HFFc6 (cell line): ENCODE measurements around the gene SYCE3. TPM values are rescaled to one million over a fixed set of nuclear protein-coding genes. Genes with fewer than 3 reads are reported as not detected.
"Not testable (repeated sequence)": the region's sequence is repeated elsewhere in the genome, so short reads cannot be mapped to it uniquely, and the experiment has no call there.

ENCODE experiments used
- DNase-seq: peaks from one replicate; pipeline ENCODE4 v3.0.0-alpha.2; 2018
- H3K27ac Mint-ChIP-seq: 2 replicates; pipeline ENCODE4 v1.8.0; 2020; ENCODE audit warnings: mild to moderate bottlenecking, mixed read lengths
- H3K27me3 Mint-ChIP-seq: 2 replicates; pipeline ENCODE4 v1.8.0; 2021; ENCODE audit warnings: mild to moderate bottlenecking, moderate library complexity, mixed read lengths; ENCODE audit not compliant: insufficient read depth
- H3K36me3 Mint-ChIP-seq: 2 replicates; pipeline ENCODE4 v1.8.0; 2021; ENCODE audit warnings: low read depth, mixed read lengths
- H3K4me1 Mint-ChIP-seq: 2 replicates; pipeline ENCODE4 v1.8.0; 2020; ENCODE audit warnings: low read depth, mixed read lengths
- H3K4me3 Mint-ChIP-seq: 2 replicates; pipeline ENCODE4 v1.8.0; 2020; ENCODE audit warnings: mild to moderate bottlenecking, moderate library complexity, mixed read lengths
- H3K9me3 Mint-ChIP-seq: 2 replicates; pipeline ENCODE4 v1.8.0; 2020; ENCODE audit warnings: mild to moderate bottlenecking, mixed read lengths
- total RNA-seq, 6 experiments: library from RNA; stranded (reverse); fragmentation: NEBNext Ultra II Directional; extraction: Animal tissue kit (Norgen Biotek cat#: 25700); gene quantifications; 2 replicates in 1 of 6; 3 replicates in 5 of 6; pipeline ENCODE4 v1.2.3, GENCODE V29; 2021
- TF ChIP-seq, protein P1 (sequence below): fragments of 200-600 bp; sonication (generic); IDR thresholded peaks from 2 replicates; pipeline ENCODE4 v1.5.0; 2021; ENCODE audit warnings: antibody characterized with exemption, mild to moderate bottlenecking

SYCE3 gene
- total RNA-seq, 6 experiments from 2014 or later = not detected

DNA sequence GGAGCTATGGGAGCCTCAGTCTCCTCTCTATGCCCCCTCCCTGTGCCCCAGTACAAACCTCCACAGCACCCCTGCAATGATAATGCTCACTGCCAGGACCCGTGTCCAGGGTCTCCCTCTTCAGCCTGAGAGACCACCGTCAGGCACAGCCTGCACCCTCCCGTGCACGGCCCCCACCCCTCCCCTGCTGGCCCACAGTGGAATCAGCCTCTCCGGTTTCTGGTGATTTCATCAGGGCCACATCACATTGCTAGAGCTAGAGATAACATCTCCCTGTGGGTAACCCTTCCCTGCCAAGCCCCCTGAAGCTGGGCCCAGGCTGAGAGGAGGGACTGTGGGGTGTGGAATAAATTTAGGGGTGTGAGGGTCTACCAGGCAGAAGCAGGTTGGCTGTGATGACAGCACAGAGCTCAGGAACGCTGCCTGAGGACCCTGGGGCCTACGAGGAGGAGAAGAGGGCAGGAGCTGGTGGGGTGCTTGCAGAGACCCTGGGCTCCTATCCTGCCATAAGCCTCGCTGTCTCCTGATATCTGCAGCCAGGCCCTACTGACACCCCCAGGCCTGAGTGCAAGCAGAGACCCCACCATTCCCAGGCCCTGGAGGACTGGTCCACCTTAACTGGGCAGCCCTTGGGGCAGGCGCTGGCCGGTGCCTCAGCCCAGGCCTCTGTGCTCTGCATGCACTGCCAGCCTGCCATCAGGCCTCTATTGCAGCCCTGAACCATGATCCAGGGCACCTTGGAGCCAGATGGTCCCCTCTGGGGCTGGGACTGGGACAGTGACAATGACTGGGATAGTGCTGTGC lies 17.0 kb downstream of the SYCE3 start, which contains the start of gene KLHDC7B:
Gene KLHDC7B (plus strand): TSS at position 378 of the 804 bp plus-strand sequence. CDS start 345 bp downstream, at position 723.
- Mint-ChIP-seq H3K9me3 (no peaks in the 10 kb centered on the region), H3K36me3 (no peaks in the 10 kb centered on the region), H3K27ac (no peak within 1 kb of the TSS), H3K4me1 (peaks cover 20% of the 10 kb centered on the region), H3K4me3 (no peak within 1 kb of the TSS), H3K27me3 (peaks cover 36% of the 10 kb centered on the region)
- no peak for DNase-seq
- TF ChIP-seq, protein P1, sequence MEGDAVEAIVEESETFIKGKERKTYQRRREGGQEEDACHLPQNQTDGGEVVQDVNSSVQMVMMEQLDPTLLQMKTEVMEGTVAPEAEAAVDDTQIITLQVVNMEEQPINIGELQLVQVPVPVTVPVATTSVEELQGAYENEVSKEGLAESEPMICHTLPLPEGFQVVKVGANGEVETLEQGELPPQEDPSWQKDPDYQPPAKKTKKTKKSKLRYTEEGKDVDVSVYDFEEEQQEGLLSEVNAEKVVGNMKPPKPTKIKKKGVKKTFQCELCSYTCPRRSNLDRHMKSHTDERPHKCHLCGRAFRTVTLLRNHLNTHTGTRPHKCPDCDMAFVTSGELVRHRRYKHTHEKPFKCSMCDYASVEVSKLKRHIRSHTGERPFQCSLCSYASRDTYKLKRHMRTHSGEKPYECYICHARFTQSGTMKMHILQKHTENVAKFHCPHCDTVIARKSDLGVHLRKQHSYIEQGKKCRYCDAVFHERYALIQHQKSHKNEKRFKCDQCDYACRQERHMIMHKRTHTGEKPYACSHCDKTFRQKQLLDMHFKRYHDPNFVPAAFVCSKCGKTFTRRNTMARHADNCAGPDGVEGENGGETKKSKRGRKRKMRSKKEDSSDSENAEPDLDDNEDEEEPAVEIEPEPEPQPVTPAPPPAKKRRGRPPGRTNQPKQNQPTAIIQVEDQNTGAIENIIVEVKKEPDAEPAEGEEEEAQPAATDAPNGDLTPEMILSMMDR = peak; percentile 29; the same call in 1 of the 2 replicates

DNA sequence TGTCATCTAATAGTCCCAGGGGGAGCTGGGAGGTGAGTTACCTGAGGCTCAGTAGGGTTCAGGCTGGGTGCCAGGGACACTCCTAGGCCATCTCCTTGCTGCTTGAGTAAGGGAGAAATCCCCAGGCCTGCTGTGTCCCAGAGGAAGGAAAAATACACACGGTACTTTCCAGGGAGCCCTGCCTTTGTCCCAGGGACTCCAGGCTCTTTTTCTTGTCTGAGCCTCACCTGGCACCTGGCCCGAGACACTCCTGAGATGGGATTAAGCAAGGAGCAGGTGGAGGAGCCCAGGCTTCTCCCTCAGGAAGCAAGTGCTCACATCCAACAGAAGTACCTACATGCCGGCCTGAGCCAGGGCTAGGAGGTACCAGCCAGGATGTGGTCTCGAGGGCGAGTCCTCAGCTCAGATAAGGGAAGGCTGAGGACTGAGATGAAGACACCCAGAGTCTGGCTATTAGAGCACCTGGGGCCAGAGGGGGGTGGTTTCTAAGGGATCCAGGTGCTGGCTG lies 17.9 kb downstream of the SYCE3 start:
- H3K4me1 Mint-ChIP-seq = peaks cover 29% of the 10 kb centered on the region
- no peaks in the 10 kb centered on the region for H3K36me3 Mint-ChIP-seq
- H3K27me3 Mint-ChIP-seq = peaks cover 29% of the 10 kb centered on the region
- no peaks in the 10 kb centered on the region for H3K9me3 Mint-ChIP-seq
- H3K4me3 Mint-ChIP-seq = no peak overlapping the region
- TF ChIP-seq, protein P1 = no peak
- no peak for DNase-seq
- no peak overlapping the region; the same call in 1 of the 2 replicates for H3K27ac Mint-ChIP-seq

DNA sequence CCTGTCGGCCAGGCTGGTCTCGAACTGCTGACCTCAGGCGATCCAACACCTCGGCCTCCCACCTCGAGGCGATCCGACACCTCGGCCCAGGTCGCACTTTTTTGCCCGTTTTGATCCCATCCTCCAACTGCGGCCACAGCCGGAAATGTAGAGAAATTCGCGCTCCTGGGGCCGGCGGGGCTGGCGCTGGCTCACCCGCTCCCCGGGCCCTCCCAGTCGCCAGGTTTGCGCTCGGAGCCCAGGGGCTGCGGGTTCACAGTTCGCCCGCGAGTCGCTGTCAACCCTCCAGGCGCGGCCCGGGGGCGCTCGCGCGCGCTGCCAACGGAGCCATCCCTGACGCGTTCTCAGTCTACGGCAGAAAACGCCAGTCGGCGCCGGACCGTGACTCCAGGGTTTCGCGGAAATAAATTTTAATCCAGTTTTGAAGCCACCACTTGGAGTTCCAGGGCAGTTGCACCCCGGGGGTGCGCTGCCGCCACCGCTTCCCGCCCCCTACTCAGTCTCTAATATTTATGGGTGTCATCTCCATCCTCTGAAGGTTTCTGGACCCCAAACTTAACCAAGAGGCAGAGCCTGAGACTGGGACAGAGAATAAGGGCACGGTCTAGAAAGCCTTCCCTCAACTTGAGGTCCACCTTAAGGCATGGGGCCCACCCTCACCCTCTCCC lies 18.5 kb downstream of the SYCE3 start:
- TF ChIP-seq, protein P1 = peak; percentile 66
- H3K27me3 Mint-ChIP-seq = peaks cover 24% of the 10 kb centered on the region
- DNase-seq = peak; percentile 55
- H3K9me3 Mint-ChIP-seq = no peaks in the 10 kb centered on the region
- peaks cover 35% of the 10 kb centered on the region for H3K4me1 Mint-ChIP-seq
- no peak overlapping the region for H3K4me3 Mint-ChIP-seq
- no peak overlapping the region; the same call in 1 of the 2 replicates for H3K27ac Mint-ChIP-seq
- no peaks in the 10 kb centered on the region for H3K36me3 Mint-ChIP-seq

DNA sequence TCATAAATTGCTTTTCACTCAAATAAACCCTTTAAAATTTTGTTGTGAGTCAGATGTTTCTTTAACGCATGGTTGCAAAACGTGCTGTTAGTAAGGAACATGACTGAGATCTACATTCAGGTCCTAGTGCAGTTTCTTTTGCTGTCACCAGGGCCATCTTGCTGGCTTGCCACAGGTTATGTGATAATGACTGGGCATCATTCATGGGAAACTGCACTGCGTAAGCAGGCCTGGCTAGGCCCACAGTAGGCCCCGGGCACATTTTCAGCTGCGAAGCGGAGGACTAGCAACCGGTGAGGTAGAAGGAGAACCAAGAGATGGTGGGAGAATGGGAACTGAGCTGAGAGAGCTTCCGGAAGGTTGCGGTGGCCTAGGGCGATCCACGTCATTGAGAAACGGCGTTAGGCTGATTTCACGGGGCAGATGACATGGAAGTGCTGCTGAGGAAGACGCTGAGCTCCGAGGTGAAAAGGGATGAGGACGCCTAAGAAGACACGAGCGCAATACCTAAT lies 20.2 kb downstream of the SYCE3 start:
- Mint-ChIP-seq H3K27me3 (peaks cover 16% of the 10 kb centered on the region), H3K36me3 (no peaks in the 10 kb centered on the region), H3K27ac (peak overlapping the region; percentile 72; the same call in 1 of the 2 replicates), H3K4me1 (peaks cover 37% of the 10 kb centered on the region), H3K9me3 (no peaks in the 10 kb centered on the region), H3K4me3 (no peak overlapping the region)
- DNase-seq = peak; percentile 35
- TF ChIP-seq, protein P1 = peak; percentile 49; the same call in 1 of the 2 replicates

DNA sequence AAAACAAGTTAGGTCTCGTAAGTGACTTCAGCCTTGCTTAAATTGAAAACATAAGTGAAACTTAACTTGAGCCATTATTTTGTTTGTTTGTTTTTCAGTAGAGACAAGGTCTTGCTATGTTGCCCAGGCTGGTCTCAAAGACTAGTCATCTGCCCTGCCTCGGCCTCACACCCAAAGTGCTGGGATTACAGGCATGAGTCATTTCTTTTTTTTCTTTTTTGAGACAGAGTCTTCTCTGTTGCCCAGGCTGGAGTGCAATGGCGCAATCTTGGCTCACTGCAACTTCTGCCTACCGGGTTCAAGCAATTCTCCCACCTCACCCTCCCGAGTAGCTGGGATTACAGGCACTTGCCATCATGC lies 21.1 kb downstream of the SYCE3 start:
- peaks cover 37% of the 10 kb centered on the region for H3K4me1 Mint-ChIP-seq
- DNase-seq = peak; percentile 89
- H3K4me3 Mint-ChIP-seq = peak overlapping the region; percentile 28; the same call in 1 of the 2 replicates
- H3K9me3 Mint-ChIP-seq, H3K36me3 Mint-ChIP-seq: not testable (repeated sequence)
- H3K27ac Mint-ChIP-seq = peak overlapping the region; percentile 72
- H3K27me3 Mint-ChIP-seq = peaks cover 15% of the 10 kb centered on the region
